NOMO-1 treated with dmso at 0.1 percent for 144 hours (cell line): Measurements from ENCODE around the gene GLT1D1.

ENCODE experiments used
- DNase-seq: peaks from one replicate; lab custom pipeline; 2025; ENCODE audit not compliant: unreplicated experiment; lab: John Stamatoyannopoulos, UW

The GLT1D1 gene

DNA sequence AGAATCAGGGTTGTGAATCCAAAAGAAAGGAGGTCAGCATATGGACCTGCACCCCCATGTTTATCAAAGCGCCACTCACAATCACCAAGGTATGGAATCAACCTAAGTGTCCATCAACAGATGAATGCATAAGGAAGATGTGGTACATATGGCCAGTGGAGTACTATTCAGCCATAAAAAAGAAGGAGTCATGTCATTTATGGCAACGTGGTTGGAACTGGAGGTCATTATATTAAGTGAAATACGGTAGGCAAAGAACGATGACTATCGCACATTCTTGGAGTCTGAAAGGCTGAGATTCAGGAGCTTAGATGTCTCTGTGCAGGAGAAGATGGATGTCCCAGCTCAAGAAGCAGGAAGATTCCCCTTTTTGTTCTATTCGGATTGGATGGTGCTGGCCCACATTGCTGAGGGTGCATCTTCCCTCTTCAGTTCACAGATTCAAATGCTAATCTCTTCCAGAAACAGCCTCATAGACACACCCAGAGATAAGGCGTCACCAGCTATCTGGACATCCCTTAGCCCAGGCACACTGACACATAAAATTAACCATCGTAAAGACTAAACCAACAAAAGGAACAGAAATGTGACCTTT lies 108.1 kb downstream of the GLT1D1 start:
- DNase-seq: no peak

DNA sequence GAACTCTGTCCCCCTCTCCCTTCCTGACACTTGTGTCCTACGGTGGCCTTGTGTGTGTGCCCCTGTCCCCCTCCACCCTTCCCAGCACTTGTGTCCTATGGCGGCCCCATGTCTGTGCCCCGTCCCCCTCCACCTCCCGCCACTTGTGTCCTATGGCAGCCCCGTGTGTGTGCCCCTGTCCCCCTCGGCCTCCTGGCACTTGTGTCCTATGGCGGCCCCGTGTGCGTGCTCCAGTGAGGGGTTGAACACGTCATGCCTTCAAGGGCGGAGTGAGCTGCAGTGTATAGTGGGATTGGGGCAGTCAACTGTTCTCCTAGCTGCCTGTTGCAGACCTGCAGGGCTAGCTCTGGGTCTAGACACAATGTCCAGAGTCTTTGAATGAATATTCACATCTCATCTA lies 108.7 kb downstream of the GLT1D1 start:
- no peak for DNase-seq

DNA sequence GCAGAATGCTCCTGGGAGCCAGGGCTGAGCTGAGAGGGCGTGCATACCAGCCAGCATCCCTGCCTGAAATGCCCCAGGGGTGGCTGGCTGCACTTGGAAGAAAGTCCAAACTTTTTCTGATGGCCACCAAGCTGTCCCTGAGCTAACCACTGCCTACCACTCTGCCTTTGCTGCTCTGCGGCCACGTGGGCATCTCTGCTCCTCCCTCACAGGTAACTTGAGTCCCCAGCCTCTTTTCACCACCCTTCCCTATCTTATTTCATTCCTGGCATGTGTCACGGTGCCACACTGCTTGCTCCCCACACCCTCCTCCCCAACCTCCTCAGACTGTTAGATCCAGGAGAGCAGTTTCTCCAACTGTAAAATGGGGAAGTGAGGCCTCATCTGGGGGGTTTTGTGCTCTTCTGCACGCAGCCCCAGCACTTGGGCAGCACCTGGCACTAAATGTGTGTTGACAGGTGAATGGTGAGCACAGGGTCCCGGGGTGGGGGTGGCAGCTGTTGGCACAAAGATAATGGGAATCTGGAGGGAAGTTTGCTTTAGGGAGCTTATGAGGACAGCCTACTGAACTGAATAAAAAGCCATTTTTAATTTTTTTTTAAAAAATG lies 113.0 kb downstream of the GLT1D1 start:
- peak; percentile 30 for DNase-seq

DNA sequence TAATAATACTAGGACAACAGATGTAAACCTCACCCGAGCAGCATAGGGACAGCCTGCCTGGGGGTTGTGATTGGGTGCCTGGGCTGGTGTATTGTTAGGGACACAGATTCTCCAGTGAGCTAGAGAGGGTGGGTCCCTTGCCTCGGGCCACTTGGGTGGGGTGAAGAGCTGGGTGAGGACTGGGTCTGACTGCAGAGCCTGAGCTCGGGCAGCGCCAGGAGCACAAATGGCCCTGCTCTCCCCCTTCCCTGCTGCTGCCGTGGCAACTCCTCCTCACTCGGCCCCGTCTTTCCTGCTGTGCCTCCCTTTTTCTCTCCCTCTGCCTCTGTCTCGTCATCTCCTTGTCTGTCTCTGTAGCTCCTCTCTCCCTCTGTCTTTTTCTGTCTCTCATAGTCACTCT lies 115.4 kb downstream of the GLT1D1 start:
- no peak for DNase-seq

DNA sequence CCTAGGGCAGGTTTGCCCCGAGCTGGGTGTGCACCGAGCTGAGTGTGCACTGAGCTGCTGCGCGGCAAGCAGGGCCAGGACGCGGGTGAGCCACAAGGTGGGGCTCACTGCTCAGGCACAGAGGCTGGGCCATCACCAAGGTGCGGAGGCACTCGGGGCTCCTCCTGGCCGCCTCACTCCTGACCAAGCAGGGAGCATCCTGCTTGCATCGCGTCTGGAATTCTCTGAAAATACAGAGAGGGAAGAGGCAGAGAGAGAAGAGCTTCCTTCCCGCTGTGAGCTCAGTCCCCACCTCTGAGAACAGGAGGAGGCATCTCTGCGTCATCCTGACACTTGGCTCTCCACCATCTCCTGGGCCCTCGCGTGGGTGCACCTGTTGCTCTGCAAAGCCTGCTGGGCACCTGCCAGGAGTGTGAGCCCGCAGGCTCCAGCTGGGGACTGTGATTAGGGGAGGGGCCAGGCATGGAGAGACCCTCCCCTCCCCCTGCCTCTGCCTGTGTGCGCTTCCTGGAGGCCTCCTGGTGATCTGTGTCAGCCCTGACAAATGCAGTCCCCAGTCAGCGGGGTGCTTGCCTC lies 116.3 kb downstream of the GLT1D1 start:
- no peak for DNase-seq

DNA sequence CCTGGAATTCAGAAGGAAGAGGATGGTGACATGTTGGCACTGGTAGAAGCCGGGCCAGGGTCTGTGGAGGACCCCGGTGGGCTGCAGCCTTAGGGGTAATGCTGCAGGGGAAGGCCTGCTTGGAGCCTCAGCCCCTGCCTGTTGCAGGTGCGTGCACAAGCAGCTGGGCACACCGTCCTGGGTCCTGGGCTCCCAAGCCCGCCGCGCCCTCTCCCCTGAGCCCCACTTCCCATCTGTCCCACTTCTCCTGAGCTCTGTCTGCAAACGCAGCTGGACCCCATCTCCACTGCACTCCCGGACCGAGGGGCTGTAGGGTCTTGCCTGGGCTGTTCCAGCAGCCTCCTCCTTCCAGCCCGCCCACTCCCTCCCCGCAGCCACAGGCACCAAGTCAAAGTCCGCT lies 116.8 kb downstream of the GLT1D1 start:
- DNase-seq: no peak

DNA sequence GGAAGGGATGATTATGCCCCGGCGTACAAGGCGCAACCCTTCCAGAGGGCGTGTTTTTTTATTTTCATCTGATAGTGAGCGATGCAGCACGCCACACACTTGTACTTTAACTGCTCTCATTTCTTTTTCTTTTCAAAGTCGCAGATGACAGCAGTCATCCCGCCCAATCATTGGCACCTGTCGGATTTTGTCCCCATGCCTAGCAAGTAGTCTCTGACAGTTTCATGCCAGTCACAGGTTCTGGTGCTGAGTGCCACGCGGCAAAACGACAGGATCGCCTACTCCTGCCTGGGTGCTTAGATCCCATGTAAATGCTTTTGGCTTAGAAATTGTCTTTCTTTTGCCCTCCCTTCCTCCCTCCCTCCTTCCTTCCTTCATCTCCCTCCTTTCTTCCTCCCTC lies 117.7 kb downstream of the GLT1D1 start:
- DNase-seq: no peak

DNA sequence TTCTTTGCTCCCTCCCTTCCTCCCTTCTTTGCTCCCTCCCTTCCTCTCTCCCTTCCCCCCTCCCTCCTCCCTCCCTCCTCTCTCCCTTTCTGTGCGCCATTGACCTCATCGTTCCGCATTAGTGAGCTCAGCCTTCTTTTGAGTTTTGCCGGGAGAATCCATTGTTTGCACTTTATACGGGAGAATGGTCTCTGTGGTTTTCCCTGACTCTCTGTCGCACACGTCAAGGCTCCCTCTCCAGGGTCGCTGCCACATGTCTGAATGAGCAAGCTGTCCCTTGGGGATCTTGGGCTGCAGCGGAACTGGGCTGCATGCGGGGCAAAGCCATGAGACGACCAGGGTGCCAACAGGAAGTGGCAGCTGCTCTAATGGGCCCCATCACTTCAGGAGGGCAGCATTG lies 118.5 kb downstream of the GLT1D1 start:
- DNase-seq: no peak

DNA sequence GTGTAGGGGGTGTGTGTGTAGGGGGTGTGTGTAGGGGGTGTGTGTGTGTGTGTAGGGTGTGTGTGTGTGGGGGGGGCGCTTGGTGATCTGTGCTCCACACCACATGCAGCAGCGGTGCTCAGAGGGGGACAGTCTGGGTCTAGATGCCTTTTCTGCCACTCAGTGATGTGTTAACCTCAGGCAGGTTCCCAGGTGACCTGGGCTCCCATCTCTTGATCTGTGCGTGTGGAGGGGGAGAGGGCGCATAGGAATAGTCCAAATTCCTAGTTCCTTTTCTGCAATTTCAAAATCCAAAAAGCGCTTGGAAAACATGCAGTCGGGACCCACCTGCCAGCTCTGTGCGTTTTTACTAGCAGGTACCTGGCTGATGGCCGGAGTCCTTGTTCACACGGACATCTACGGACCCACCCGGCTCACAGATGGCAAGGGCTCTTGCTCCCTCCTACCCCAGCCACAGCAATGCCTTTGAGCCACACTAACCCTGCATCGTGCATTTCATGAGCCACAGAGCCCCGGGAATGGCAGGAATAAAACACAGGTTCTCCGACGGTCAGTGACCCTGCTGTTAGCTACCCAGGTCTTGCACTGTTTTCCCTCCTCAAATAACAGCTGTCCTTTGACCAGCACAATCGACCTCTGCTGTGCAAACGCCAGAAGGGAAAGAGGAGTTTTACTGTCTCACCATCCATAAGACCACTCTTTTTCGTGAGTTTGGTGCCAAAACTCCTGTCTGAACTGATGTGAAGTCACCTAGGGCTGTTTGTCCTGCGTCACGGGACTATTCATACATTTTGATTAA lies 120.8 kb downstream of the GLT1D1 start:
- DNase-seq: no peak

DNA sequence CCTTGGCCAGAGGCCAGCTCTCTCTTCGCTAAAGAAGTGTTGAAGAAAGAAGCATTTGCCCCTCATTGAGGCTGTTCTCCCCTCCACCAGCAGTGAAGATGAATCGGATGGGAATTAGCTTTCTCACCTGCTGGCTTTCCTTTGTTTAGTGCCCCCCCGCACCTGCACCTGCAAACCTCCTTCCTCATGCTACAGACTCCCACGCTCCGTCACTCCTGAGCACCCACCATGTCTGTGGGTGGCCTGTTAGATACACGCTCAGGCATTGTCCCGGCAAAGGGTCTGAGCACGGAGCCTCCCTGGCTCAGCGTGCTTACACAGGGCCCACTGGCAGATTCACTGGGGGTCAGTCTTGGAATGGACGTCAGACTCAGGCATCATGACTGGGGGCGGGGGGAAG lies 121.6 kb downstream of the GLT1D1 start:
- no peak for DNase-seq

DNA sequence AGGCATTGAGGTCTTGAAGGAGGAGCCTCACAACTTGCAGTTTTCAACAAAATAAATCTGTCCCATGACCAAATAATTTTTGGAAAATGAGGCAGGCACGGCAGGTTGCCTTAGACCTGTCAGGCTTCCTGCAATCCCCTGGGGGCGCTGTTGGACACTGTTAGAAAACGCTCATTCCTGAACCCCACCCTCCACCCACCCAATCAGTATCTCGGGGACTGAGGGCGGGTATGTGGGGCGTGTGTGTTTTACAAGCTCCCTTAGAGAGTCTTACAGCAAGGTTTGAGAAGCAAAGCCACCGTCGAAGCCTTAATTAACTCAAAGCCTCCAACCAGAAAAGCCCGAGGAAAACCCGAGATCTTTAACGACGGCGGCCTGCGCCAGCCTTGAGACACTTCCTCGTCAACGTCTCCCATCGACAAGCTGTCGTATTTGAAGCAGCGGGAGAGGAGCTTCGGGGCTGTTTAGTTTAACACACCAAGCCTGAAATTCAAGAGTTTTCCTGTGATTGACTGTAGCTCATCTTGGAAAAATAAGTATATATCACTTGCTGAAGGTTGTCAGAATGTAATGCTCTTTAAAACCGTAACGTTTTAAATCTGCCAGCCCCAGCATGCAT lies 123.0 kb downstream of the GLT1D1 start:
- DNase-seq: no peak

DNA sequence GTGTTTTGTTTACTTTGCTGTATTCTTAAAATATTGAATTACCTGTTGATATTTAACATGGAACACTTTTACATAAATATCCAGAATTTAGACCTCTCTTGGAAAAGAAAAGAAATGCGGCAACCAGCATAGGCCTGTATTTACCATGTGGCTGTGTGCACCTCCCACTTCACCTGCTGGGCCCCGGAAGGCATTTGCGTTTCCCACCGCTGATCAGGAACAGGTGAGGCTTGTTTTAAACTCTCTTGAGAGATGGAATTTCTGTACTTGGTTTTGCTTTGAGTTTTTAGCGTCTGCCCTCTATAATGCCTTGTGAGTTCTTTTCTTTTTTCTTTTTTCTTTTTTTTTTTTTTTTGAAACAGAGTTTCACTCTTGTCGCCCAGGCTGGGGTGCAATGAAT lies 124.2 kb downstream of the GLT1D1 start:
- no peak for DNase-seq

DNA sequence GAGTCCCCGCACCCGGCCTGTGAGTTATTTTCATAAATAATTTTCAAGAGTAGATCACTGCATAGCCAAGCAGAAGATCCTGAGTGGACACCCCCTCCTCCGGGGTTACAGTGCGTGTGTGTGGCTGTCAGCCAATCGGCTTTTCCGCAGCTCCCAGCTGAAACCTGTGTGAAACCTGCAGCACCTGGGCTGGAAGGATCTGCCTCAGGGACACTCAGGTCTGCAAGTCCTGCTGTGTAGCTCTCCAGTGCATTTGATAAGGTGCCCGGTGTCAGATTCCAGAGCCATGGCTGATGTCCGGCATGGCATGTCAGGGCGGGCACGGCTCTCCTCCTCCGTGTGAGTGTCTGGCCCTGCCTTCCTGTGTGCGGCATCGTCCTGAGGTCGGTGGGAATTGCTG lies 124.8 kb downstream of the GLT1D1 start:
- DNase-seq: no peak

DNA sequence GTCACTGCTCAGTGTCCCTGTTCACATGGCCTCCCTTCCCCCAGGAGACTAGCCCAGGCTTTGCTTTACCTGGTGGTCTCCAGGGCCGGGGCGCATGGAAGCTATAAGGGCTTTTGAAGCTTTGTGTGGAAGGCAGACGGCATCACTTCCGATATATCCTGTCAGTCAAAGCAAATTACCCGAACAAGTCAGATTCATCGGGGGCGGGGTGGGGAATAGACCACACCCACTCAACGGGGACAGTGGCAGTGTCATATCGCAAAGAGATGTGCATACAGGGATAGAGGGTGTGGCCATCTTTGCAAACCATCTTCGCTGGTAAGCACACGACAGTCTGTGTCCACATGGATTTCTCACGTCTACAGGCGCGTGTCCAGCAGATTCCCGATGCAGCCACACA lies 127.3 kb downstream of the GLT1D1 start:
- no peak for DNase-seq

DNA sequence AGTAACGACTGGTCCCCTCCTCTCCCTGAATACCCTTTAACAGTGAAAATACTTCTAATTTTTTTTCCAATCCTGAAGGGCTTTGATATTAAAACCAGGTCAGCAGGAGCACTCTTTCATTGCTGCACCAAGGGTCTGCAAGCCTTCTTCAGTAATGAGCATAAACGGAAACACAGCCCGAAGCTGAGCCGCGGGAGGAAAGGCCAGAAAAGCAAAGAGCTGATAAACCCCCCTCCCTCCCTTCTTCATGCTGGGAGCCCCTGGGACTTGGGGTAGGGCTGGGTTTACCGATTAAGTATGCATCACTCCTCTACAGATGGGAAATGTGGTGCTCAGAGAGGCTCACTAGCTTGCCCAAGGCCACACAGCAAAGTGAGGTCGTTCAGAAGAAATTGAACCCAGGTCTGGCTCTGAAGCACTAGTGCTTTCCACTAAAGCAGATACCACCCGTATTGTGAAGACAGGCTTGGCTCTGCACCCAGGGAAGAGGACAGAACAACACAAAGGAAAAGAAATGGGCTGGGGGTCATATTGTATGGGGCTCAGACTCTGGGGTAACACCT lies 128.8 kb downstream of the GLT1D1 start:
- no peak for DNase-seq

DNA sequence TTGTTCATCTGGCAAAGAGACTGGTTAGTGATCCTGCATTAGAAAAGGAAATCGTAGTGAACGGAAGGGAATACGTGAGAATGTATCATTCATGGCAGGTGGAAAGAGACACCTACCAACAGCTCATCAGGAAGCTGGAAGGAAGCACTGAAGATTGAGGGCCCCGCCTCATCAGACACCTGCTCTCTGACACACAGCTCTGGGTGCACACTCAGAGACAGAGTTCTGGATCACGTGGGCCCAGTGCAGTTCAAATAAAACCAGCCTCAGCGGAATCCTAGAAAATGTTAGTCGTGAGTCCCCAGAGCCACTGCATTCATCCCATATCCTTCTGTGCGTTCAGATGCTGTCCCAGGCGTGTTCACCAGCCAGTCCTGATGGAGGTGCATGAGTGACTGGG lies 129.7 kb downstream of the GLT1D1 start:
- DNase-seq: no peak

DNA sequence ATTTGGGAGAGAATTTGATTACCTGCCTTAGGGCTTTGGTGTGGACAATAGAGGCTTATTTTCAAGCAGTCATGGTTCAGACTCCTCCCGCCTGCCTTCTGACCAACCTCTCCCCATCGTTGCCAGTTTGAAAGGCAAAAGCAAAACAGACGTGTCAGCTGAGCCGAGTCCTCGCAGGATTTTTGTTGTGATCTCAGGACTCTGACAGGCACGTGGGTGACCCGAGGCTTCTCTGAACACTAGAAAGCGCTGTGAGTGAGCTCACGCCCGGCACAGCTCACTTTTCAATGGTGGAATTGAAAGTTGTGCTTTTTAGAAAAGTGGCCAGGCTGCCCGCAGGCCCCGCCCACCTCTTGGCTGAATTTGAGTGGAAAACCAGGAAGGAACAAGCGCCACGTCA lies 130.1 kb downstream of the GLT1D1 start:
- DNase-seq: no peak

DNA sequence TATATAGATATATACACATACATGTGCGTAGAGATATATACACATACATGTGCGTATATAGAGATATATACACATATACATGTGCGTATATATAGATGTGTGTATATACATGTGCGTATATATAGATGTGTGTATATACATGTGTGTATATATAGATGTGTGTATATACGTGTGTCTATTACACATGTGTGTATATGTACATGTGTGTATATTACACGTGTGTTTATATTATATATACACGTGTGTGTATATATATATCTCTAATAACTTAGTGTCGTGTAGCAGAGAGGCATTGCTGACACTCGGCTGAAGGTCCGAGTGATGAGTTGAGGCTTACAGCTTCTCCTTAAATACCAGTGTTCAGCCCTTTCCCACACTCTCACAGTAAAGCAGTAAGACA lies 133.7 kb downstream of the GLT1D1 start:
- no peak for DNase-seq

DNA sequence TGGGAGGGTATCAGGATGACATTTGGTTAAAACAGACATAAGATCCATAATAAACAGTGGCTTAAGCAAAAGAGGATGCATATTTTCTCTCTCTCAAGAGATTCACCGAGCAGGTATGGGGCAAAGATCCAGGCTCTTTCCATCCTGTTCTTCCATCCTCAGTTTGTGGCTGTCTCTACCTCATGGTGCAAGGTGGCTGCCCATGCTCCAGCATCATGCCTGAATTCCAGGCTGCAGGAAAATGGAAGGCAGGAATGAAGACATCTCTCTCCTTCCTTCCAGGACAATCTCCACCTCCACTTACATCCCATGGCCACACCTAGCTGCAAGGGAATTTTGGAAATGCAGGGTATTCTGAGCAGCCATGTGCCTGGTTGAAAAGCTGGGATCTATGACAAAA lies 136.0 kb downstream of the GLT1D1 start:
- no peak for DNase-seq

DNA sequence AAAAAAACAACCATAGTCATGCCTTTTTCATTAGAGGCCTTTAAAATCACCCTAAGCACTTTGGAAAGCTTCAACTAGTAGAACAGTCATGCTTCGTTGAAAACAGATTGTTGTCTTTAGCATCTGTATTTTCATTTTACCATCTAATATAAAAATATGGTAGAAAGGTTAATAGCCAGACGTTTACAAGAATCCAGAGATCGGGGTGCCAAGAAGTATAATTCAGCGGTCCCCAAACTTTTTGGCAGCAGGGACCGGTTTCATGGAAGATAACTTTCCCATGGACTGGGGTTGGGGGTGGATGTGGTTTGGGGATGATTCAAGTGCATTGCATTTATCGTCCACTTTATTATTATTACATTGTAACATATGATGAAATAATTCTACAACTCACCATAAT lies 138.4 kb downstream of the GLT1D1 start:
- DNase-seq: no peak

DNA sequence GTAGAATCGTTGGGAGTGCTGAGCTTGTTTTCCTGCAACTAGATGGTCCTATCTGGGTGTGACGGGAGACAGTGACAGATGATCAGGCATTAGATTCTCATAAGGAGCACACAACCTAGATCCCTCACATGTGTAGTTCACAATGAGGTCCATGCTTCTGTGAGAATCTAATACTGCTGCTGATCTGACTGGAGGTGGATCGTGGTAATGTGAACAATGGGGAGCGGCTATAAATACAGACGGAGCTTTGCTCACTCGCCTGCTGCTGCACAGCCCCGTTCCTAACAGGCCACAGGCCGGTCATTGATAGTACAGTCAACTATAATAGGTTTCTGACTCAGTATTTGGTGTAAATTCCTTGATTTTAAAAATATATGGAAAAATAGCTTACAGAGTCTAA lies 138.8 kb downstream of the GLT1D1 start:
- no peak for DNase-seq
